Activated CD4-positive, alpha-beta T cell treated with anti-CD3 and anti-CD28 coated beads, Interleukin-2, amount 50 U/mL, for 1 hour (primary cell): ENCODE data around the gene SMARCC1.

Experiments
- DNase-seq: peaks from one replicate; pipeline ENCODE4 v3.0.0-alpha.2; 2020

Gene SMARCC1

GRCh38 chr3:47536221-47536891, 245.3 kb downstream of the SMARCC1 start:
- no peak for DNase-seq
